ENCODE data around the gene XPR1.

Gene XPR1

DNA sequence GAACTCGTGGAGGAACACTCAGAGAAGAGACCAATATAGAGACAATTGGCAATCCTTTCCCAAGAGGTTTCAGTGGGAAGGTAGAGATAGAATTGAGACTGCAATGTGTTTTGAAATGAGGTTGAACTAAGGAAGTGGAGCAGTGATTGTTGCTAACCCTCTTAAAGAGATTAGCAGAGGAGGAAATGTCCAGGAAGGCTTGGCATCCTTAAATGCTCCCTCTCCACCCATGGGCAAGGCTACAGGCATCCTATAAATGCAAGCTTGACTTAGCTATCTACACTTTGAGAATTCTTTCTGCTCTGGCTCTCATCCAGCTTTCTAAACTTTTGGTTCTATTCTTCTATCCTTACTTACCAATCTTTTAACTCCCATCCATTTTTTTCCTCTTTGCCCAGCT lies 30.3 kb upstream of the XPR1 start:
- H3K9ac ChIP-seq (ENCODE audit: low read length) = no peak overlapping the region

DNA sequence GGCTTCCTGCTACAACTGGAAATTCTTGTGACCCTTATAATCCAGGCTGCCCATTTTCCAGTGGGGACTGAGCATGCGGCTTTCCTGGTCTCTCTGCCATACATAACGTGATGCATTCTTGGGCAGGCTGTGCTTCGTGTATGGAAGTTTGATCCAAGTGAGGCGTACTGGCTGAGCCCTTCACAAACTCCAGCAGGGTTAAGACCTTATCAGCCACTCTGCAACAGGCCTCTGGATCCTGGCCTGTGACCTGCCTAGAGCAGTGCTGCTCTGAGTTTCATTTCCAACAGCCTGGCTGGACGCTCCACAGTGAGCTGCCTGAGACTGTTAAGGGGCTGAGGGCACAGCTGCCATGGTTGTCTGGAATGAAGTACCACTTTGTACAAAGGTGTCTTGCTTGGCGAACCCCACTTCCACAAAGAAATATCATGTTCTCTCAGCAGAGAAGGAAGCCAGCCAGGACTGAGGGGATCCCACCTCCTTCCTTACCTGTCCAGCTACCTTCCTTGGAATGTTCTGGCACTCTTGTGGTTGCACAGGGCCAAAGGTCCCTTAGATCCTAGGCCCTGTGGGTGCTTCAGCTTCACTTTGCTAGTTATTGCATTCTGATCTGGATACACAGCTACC lies 28.5 kb upstream of the XPR1 start:
- Histone ChIP-seq H4K20me1 (ENCODE audit: insufficient read depth, low read length) (no peaks in the 10 kb centered on the region), H3K4me1 (ENCODE audit: low read length) (no peaks in the 10 kb centered on the region), H3K9ac (ENCODE audit: low read length) (no peak overlapping the region), H3K4me2 (ENCODE audit: low read length) (no peak overlapping the region), H3K36me3 (replicated peaks; ENCODE audit: low read depth, low read length) (no peaks in the 10 kb centered on the region), H3K4me3 (ENCODE audit: low read length) (no peak overlapping the region), H3K9me3 (ENCODE audit: insufficient read depth, low read length) (no peaks in the 10 kb centered on the region), H3K27ac (ENCODE audit: low read length) (no peak overlapping the region), H3K27me3 (ENCODE audit: low read depth, low read length) (0 out of 2 replicates have a peak, but pooled peaks cover 7% of the 10 kb centered on the region), H2AFZ (ENCODE audit: low read depth, low read length) (no peak overlapping the region), H3K79me2 (ENCODE audit: low read length) (no peaks in the 10 kb centered on the region)
- TF ChIP-seq, protein P1, sequence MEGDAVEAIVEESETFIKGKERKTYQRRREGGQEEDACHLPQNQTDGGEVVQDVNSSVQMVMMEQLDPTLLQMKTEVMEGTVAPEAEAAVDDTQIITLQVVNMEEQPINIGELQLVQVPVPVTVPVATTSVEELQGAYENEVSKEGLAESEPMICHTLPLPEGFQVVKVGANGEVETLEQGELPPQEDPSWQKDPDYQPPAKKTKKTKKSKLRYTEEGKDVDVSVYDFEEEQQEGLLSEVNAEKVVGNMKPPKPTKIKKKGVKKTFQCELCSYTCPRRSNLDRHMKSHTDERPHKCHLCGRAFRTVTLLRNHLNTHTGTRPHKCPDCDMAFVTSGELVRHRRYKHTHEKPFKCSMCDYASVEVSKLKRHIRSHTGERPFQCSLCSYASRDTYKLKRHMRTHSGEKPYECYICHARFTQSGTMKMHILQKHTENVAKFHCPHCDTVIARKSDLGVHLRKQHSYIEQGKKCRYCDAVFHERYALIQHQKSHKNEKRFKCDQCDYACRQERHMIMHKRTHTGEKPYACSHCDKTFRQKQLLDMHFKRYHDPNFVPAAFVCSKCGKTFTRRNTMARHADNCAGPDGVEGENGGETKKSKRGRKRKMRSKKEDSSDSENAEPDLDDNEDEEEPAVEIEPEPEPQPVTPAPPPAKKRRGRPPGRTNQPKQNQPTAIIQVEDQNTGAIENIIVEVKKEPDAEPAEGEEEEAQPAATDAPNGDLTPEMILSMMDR (IDR thresholded peaks at IDR 0.05; ENCODE audit: low read depth, low read length) = no peak
- TF ChIP-seq EZH2phosphoT487 (IDR thresholded peaks at IDR 0.05; ENCODE audit: low read depth) = no peak

More for the DNA sequence above, 30.3 kb upstream of the XPR1 start:
- H3K4me3 ChIP-seq (ENCODE audit: low read length) = no peak overlapping the region
- H3K36me3 ChIP-seq (replicated peaks; ENCODE audit: low read depth, low read length) = no peaks in the 10 kb centered on the region
- no peaks in the 10 kb centered on the region for H3K79me2 ChIP-seq (ENCODE audit: low read length)
- H3K27ac ChIP-seq (ENCODE audit: low read length) = no peak overlapping the region
- H3K4me2 ChIP-seq (ENCODE audit: low read length) = no peak overlapping the region
- TF ChIP-seq, protein P1 (IDR thresholded peaks at IDR 0.05; ENCODE audit: low read depth, low read length) = no peak
- no peak for TF ChIP-seq EZH2phosphoT487 (IDR thresholded peaks at IDR 0.05; ENCODE audit: low read depth)
- H4K20me1 ChIP-seq (ENCODE audit: insufficient read depth, low read length) = no peaks in the 10 kb centered on the region
- H3K9me3 ChIP-seq (ENCODE audit: insufficient read depth, low read length) = no peaks in the 10 kb centered on the region
- H2AFZ ChIP-seq (ENCODE audit: low read depth, low read length) = no peak overlapping the region
- no peaks in the 10 kb centered on the region for H3K4me1 ChIP-seq (ENCODE audit: low read length)
- 0 out of 2 replicates have a peak, but pooled peaks cover 7% of the 10 kb centered on the region for H3K27me3 ChIP-seq (ENCODE audit: low read depth, low read length)

DNA sequence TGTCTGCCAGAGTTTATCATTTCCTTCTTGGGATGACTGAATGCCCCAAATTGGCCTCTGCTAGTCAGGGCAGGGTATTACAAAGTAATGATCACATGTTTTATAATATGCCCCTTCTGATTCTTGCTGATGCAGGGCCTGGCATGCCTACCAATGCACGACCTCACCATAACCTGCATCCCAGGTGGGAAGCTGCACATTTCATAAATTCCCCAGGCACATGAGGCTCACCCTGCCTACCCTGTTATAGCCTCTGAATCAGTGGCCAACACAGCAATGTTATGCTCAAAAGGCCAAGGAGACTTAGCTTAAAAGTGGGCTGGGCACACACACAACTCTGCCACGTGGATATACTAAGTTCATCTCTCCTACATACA lies 28.0 kb upstream of the XPR1 start:
- H3K4me2 ChIP-seq (ENCODE audit: low read length) = no peak overlapping the region
- H3K27ac ChIP-seq (ENCODE audit: low read length) = no peak overlapping the region
- no peaks in the 10 kb centered on the region for H3K4me1 ChIP-seq (ENCODE audit: low read length)
- H3K27me3 ChIP-seq (ENCODE audit: low read depth, low read length) = 0 out of 2 replicates have a peak, but pooled peaks cover 7% of the 10 kb centered on the region
- no peaks in the 10 kb centered on the region for H4K20me1 ChIP-seq (ENCODE audit: insufficient read depth, low read length)
- H3K4me3 ChIP-seq (ENCODE audit: low read length) = no peak overlapping the region
- H3K9ac ChIP-seq (ENCODE audit: low read length) = no peak overlapping the region
- no peaks in the 10 kb centered on the region for H3K9me3 ChIP-seq (ENCODE audit: insufficient read depth, low read length)
- no peaks in the 10 kb centered on the region for H3K79me2 ChIP-seq (ENCODE audit: low read length)
- no peaks in the 10 kb centered on the region for H3K36me3 ChIP-seq (replicated peaks; ENCODE audit: low read depth, low read length)
- no peak overlapping the region for H2AFZ ChIP-seq (ENCODE audit: low read depth, low read length)
- TF ChIP-seq, protein P1 (IDR thresholded peaks at IDR 0.05; ENCODE audit: low read depth, low read length) = no peak
- TF ChIP-seq EZH2phosphoT487 (IDR thresholded peaks at IDR 0.05; ENCODE audit: low read depth) = no peak

GRCh38 chr1:180606155-180606554 lies 25.7 kb upstream of the XPR1 start:
- no peak for TF ChIP-seq EZH2phosphoT487 (IDR thresholded peaks at IDR 0.05; ENCODE audit: low read depth)
- TF ChIP-seq, protein P1 (IDR thresholded peaks at IDR 0.05; ENCODE audit: low read depth, low read length) = no peak
- H2AFZ ChIP-seq (ENCODE audit: low read depth, low read length) = no peak overlapping the region
- H3K9me3 ChIP-seq (ENCODE audit: insufficient read depth, low read length) = no peaks in the 10 kb centered on the region
- no peaks in the 10 kb centered on the region for H3K36me3 ChIP-seq (replicated peaks; ENCODE audit: low read depth, low read length)
- H3K27me3 ChIP-seq (ENCODE audit: low read depth, low read length) = 0 out of 2 replicates have a peak, but pooled peaks cover 5% of the 10 kb centered on the region
- H3K4me3 ChIP-seq (ENCODE audit: low read length) = no peak overlapping the region
- no peaks in the 10 kb centered on the region for H4K20me1 ChIP-seq (ENCODE audit: insufficient read depth, low read length)
- no peaks in the 10 kb centered on the region for H3K79me2 ChIP-seq (ENCODE audit: low read length)
- H3K27ac ChIP-seq (ENCODE audit: low read length) = no peak overlapping the region
- H3K4me2 ChIP-seq (ENCODE audit: low read length) = no peak overlapping the region
- no peak overlapping the region for H3K9ac ChIP-seq (ENCODE audit: low read length)
- H3K4me1 ChIP-seq (ENCODE audit: low read length) = no peaks in the 10 kb centered on the region
